Measurements from ENCODE around the gene VSTM1.

DNA sequence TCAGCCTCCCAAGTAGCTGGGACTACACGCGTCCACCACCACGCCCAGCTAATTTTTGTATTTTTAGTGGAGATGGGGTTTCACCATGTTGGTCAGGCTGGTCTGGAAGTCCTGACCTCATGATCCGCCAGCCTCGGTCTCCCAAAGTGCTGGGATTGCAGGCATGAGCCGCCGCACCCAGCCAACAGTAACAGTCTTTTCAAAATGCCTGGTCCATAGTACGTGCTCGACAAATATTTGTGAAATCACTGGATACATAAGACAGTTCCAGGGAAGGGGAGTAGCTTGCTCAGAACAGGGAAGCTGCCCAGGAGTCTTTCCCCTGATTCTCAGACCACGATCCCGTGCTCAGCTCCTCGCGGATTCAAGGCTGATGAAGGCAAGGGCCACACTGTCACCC is 41.8 kb downstream of the VSTM1 start:
- TF ChIP-seq, protein P1, sequence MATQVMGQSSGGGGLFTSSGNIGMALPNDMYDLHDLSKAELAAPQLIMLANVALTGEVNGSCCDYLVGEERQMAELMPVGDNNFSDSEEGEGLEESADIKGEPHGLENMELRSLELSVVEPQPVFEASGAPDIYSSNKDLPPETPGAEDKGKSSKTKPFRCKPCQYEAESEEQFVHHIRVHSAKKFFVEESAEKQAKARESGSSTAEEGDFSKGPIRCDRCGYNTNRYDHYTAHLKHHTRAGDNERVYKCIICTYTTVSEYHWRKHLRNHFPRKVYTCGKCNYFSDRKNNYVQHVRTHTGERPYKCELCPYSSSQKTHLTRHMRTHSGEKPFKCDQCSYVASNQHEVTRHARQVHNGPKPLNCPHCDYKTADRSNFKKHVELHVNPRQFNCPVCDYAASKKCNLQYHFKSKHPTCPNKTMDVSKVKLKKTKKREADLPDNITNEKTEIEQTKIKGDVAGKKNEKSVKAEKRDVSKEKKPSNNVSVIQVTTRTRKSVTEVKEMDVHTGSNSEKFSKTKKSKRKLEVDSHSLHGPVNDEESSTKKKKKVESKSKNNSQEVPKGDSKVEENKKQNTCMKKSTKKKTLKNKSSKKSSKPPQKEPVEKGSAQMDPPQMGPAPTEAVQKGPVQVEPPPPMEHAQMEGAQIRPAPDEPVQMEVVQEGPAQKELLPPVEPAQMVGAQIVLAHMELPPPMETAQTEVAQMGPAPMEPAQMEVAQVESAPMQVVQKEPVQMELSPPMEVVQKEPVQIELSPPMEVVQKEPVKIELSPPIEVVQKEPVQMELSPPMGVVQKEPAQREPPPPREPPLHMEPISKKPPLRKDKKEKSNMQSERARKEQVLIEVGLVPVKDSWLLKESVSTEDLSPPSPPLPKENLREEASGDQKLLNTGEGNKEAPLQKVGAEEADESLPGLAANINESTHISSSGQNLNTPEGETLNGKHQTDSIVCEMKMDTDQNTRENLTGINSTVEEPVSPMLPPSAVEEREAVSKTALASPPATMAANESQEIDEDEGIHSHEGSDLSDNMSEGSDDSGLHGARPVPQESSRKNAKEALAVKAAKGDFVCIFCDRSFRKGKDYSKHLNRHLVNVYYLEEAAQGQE (IDR thresholded peaks at IDR 0.05; ENCODE audit: insufficient read depth in 1 of 2, low read depth in 2 of 2, low read length in 2 of 2) = no peak
- no peak for TF ChIP-seq POLR2AphosphoS5 (IDR thresholded peaks at IDR 0.05; ENCODE audit: low read depth, low read length)
- no peak for TF ChIP-seq TAF1 (IDR thresholded peaks at IDR 0.05; ENCODE audit: borderline replicate concordance, insufficient read depth, low read length)
- TF ChIP-seq SIN3A (IDR thresholded peaks at IDR 0.05; ENCODE audit: borderline replicate concordance, insufficient read depth, low read length) = no peak
- no peak for TF ChIP-seq FOXP2 (optimal IDR thresholded peaks at IDR 0.05; ENCODE audit: borderline replicate concordance, extremely low read depth, extremely low read length, insufficient read depth)

Measured in PFSK-1 (cell line).